Cardiac muscle cell (in vitro differentiated cells and primary cell): ENCODE measurements around the gene ADAM12. TPM values are rescaled to one million over a fixed set of nuclear protein-coding genes. Genes with fewer than 3 reads are reported as not detected.

Experiments
- DNase-seq, 2 donors: peaks; one replicate each; pipeline versions ENCODE4 v3.0.0 to v3.0.0-alpha.2; 2010 to 2017; ENCODE audit warnings: low read depth in 1 of 2, low spot score in 1 of 2
- H3K27ac ChIP-seq: fragments of 200-600 bp; sonication (generic); 2 replicates; pipeline ENCODE4 v1.5.1; 2016
- H3K27me3 ChIP-seq: fragments of 200-600 bp; sonication (generic); 2 replicates; pipeline ENCODE4 v1.6.0; 2016; ENCODE audit warnings: control low read depth
- H3K36me3 ChIP-seq: fragments of 200-600 bp; sonication (generic); 2 replicates; pipeline ENCODE4 v1.5.1; 2016; ENCODE audit warnings: control low read depth
- H3K4me1 ChIP-seq: fragments of 200-600 bp; sonication (generic); 2 replicates; pipeline ENCODE4 v1.8.1; 2017; ENCODE audit warnings: low read depth, mild to moderate bottlenecking, mixed run types
- H3K4me3 ChIP-seq: fragments of 200-600 bp; sonication (generic); 2 replicates; pipeline ENCODE4 v1.5.1; 2016; ENCODE audit warnings: mild to moderate bottlenecking
- H3K9me3 ChIP-seq: fragments of 200-600 bp; sonication (generic); 2 replicates; pipeline ENCODE4 v1.5.1; 2017; ENCODE audit warnings: low read depth, mild to moderate bottlenecking, control low read depth
- polyA plus RNA-seq: library from polyadenylated mRNA; unstranded; fragments of >200 nt; fragmentation: Nextera tagmentation; extraction: Ambion mirVana; gene quantifications from 2 replicates; pipeline ENCODE4 v1.2.1, GENCODE V29; 2016
- total RNA-seq: library from RNA; depleted of rRNA; stranded (reverse); fragments of >200 nt; gene quantifications from 2 replicates; pipeline ENCODE4 v1.2.3, GENCODE V29; 2016
- TF ChIP-seq, protein P1 (sequence below): IDR thresholded peaks from 2 replicates; pipeline ENCODE4 v1.5.1; 2012; ENCODE audit warnings: low read depth, mild to moderate bottlenecking, low read length

ADAM12 gene
- total and polyA plus RNA-seq, 2 experiments from 2014 or later: 0.18 to 1.1 TPM

DNA sequence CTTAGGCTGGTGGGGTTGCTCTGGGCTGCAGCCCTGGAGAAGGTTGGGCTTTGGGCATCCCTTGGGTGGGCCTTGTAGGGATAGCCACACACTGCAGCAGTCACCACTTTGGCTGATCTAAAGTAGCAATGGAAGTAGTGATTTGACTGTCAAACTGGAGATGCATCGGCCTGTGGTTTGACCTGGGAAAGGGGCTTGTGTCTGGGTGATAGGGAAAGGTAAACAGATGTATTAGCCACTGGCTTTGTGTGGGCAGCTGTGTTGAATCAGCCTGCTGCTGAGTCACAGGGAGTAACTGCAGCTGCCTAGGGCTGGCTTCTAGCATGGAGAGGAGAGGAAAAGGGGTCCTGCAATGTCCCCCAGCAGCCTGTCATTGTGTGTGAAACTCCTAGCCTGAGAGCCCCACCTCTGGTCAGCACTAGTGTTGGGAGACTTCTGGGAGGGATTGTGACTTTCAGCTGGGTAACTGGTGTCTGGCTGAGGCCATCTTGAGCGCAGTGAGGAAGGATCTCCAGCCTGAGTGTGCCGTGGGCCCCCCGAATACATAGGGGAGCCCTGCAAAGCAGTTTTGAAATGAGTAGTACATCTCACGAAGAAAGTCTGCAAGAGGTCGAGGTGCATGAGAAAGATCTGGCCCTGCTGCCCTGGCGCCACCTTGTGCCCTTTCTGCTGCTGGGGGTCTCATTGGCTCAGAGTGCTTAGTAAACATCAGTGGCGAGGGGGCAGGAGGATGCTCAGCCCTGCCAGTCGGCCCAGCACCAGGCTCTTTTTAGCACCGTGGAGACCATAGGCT is 374.6 kb downstream of the ADAM12 start:
- DNase-seq: peak; percentile 1 to 54
- Histone ChIP-seq H3K27ac (no peak overlapping the region), H3K27me3 (no peaks in the 10 kb centered on the region), H3K4me1 (no peaks in the 10 kb centered on the region), H3K4me3 (no peak overlapping the region), H3K9me3 (no peaks in the 10 kb centered on the region), H3K36me3 (no peaks in the 10 kb centered on the region)
- TF ChIP-seq, protein P1, sequence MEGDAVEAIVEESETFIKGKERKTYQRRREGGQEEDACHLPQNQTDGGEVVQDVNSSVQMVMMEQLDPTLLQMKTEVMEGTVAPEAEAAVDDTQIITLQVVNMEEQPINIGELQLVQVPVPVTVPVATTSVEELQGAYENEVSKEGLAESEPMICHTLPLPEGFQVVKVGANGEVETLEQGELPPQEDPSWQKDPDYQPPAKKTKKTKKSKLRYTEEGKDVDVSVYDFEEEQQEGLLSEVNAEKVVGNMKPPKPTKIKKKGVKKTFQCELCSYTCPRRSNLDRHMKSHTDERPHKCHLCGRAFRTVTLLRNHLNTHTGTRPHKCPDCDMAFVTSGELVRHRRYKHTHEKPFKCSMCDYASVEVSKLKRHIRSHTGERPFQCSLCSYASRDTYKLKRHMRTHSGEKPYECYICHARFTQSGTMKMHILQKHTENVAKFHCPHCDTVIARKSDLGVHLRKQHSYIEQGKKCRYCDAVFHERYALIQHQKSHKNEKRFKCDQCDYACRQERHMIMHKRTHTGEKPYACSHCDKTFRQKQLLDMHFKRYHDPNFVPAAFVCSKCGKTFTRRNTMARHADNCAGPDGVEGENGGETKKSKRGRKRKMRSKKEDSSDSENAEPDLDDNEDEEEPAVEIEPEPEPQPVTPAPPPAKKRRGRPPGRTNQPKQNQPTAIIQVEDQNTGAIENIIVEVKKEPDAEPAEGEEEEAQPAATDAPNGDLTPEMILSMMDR: peak; percentile 8

DNA sequence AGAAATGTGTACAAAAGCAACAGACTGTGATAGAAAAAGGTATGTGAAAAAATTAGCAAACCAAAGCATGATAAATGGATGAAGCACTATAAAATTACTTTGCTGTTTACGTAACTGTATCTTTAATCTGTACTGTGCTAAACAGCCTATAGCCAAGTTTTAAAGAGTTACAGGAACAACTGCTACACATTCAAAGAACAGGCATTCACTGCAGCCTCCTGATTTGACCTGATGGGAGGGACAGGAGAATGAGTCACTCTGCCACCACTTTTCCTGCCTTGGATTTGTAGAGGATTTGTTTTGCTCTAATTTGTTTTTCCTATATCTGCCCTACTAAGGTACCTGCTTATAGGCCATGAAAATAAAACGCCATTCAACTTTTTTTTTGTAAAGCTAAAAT is 375.8 kb downstream of the ADAM12 start:
- H3K9me3 ChIP-seq: no peaks in the 10 kb centered on the region
- TF ChIP-seq, protein P1: no peak
- H3K27me3 ChIP-seq: no peaks in the 10 kb centered on the region
- H3K36me3 ChIP-seq: no peaks in the 10 kb centered on the region
- no peak overlapping the region for H3K27ac ChIP-seq
- peak in 1 of 2 donors; percentile 19 for DNase-seq
- H3K4me3 ChIP-seq: no peak overlapping the region
- H3K4me1 ChIP-seq: no peaks in the 10 kb centered on the region

DNA sequence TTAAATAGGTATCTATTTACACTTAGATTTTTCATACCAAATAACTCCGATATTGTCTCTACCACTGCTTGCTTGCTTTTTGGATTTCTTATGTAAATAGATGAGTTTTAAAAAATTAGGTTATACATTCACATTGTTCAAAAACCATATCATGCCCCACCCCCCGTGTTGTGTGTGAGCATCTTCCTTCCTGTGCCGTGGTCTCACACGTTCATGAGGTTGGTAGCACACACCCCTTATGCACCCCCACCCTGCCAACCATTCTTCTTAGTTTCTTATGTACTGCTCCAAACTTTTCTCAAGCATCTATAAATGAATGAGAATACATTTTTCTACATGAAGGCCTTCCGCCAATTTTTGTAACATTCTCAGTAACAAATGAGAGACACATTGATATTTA is 376.3 kb downstream of the ADAM12 start:
- H3K27me3 ChIP-seq: no peaks in the 10 kb centered on the region
- TF ChIP-seq, protein P1: no peak
- no peak for DNase-seq
- no peaks in the 10 kb centered on the region for H3K4me1 ChIP-seq
- H3K36me3 ChIP-seq: no peaks in the 10 kb centered on the region
- H3K27ac ChIP-seq: no peak overlapping the region
- H3K9me3 ChIP-seq: no peaks in the 10 kb centered on the region
- no peak overlapping the region for H3K4me3 ChIP-seq

DNA sequence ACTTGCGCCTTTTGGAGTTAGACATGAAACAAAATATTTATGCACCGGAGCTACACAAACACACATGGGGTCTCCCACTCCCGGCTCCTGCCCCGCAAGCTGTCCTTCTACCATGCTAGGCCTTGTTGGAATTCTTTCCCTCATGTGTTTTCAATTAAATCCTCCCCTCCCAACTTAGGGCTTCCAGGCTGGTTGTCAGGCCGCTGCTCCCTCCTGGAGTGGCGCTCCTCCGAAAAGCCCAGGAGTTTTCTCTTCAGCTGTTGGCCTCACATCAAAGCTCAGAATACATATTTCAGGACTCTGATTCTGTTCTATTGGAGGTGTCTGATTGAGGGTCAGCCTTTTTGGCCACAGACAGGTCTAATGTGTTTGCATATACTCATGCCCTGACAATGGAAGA is 378.6 kb downstream of the ADAM12 start:
- no peaks in the 10 kb centered on the region for H3K36me3 ChIP-seq
- H3K4me3 ChIP-seq: no peak overlapping the region
- H3K9me3 ChIP-seq: no peaks in the 10 kb centered on the region
- H3K27me3 ChIP-seq: no peaks in the 10 kb centered on the region
- no peaks in the 10 kb centered on the region for H3K4me1 ChIP-seq
- DNase-seq: no peak
- TF ChIP-seq, protein P1: no peak
- H3K27ac ChIP-seq: no peak overlapping the region

DNA sequence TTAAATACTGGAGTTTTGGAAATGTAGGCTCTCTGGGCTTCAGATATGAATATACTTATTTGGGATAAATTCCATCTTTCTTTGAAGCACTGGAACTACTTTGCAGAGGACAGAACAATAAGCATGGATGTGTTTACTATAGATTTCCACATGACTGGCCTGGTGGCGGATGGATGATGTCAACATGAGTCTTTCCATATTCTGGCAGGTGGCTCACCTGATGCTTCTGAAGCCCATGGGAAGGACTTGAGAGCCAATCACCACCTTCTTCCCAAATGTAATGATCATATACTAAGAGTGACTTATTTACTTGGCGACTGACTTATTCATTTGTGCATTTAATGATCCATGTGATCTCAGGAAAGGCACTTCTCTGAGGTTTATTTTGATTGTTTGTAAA is 381.4 kb downstream of the ADAM12 start:
- Histone ChIP-seq H3K36me3 (no peaks in the 10 kb centered on the region), H3K4me1 (no peaks in the 10 kb centered on the region), H3K4me3 (no peak overlapping the region), H3K27me3 (no peaks in the 10 kb centered on the region), H3K9me3 (no peaks in the 10 kb centered on the region), H3K27ac (no peak overlapping the region)
- TF ChIP-seq, protein P1: no peak
- no peak for DNase-seq
